Measurements from ENCODE around the gene ARHGAP22.
A peak's percentile ranks its signal among the peaks of the same experiment; 100 is the strongest.

ARHGAP22 gene

DNA sequence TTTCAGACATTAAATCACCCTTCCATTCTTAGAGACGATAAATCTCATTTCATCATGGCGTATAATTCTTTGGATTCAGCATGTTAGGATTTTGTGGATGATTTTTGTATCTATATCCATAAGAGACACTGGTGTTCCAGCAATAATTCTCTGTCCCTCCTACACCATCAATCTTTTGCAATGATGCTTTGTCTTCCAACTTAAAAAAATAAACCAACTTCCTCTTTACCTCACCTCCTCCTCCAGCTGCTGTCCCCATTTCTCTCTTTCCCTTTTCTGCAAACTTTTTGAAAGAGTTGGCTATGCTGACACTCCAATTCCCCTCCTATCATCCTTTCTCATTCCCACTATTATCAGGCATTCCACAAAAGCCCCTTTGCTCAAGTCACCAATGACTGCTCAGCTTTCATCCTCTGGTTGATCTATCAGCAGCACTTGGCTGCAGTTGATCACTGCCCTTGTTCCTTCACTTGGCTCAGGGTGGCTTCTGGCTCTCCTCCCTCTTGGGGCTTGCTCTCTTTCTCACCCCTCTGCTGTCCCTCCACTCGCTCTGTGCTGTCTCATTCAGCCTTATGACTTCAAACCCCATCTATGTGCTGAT is 130.0 kb downstream of the ARHGAP22 start:
- DNase-seq, result no peak

DNA sequence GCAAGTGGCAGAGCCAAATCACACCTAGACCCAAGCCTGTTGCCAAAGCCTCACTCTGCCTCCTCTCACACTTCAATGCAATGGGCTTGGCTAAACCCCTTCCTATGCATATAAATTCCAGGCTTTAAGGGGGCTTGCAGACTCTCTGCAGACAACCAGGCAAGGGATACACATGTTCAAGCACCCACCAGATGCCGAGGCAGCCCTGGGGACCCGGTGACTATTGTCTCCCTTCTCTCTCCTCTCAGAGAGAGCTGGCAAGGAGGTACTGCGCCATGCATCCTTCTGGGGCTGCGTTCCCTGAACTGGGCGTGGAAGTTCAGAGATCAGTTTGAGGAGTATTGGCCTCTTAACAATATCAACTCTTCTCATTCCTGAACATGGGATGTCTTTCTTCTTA is 131.2 kb downstream of the ARHGAP22 start:
- DNase-seq, result no peak

DNA sequence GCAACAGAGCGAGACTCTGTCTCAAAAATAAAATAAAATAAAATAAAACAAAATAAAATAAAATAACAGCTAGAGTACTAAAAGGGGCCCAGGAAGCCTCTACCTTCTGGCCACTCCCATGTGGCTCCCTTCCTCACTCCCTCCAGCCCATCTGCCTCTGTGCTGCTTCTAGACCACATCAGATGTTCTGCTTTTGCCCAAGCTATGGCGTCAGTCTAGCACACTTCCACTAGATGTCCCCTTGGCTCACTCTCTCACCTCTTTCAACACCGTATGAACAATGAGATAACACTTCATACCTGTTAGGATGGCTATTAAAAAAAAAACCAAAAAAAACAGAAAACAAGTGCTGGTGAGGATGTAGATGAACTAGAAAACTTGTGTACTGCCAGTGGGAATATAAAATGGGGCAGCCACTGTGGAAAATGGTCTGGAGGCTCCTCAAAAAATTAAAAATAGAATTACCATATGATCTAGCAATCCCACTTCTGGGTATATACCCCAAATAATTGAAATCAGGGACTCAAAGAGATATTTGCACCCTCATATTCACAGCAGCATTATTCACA is 132.3 kb downstream of the ARHGAP22 start:
- DNase-seq, result no peak

DNA sequence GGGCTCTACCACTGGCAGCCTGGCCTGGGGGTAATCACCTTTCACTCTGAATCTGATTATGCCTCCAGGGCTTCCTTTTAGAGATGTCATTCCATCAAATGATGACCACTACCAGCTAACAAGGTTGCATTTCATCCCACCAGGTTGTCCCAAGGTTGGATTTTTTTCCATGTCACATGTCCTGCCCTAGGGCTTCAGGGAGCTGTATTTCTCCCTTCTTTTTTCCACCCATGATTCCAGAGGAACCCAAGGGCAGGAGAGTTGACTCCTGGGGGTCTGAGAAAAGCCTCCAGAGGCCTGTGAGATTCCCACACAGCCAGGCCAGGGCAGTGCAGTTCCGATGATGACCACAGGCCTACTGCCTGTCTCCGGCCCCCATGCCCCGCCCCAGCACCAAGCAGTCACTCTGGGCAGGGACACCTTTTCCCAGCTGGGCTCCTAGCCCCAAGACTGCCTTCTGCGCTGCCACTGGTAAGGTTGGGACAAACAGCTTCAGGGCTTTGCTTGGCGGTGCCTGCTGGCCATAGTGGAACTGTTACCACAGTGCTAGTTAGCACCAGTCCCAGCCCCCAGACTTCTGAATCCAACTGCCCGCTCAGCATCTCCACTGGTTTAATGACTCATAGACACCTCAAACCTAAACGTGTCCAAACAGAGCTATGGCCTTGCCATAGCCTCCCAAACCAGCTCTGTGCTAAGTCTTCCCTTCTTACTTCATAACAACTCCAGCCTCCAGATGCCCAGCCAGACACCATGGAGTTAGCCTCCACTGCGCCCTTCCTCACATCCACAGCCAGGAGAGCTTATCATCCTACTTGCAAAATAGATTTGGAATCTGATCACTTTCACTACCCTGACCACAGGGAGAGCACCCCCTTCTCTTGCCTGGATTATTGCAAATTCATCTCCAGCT is 133.7 kb downstream of the ARHGAP22 start:
- no peak for DNase-seq

DNA sequence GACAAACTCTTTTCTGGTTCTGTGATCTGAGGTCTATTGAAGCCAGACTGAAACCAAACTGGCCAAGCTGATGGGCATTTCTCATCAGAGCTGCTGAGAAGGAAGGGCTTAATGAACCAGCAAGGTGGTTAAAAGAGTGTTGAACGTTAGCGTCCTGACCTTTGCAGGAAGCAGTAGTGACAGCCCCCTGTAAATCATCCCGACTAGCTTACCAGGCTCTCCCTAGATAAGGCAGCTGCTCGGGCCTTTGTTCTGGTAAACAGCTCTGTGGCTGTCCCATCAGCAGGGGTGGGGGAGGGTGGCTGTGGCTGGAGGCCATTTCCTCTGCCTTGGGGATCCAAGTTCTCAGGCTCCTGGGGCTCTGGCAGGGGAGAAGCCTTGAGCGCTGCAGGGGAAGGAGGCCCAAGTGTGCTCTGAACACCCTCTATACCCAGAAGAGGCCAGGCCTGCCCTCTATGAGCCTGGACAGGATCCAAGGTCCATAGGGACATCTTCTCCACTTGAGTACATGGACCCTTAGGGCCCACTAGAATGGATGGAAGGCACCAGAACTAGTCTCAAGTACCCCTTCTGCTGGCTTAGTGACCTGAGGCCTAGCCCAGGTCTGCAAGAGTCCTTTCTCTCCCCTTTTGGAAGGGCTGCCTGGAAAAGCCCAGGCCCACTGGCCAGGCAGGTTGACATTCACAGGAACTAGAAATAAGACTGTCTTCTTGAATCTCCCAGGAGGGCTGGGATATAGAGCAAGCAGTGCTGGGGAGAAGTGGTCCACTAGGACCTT is 134.6 kb downstream of the ARHGAP22 start:
- DNase-seq, result peak; percentile 66

DNA sequence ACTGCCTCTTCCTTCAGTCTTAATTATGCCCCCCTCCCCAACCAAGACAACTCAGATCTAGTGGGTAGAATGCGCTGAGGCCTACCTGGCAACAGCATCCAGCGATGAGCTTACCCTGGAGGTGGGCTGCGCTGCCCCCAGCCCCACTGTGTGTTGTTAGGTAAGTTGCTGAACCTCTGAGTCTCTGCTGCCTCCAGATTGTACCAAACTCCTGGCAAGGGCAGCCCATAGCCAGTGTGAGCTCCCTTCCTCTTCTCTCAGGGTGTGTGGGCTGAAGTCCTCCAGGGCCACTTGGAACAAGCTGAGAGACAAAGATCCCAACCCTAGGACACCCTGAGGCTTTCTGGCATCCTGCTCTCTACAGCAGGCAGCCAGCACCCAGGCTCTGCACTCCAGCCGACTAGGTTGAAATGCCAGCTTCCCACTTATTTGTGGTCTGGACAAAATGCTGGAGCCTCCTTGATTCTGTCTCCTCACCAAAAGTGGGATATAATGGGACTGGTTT is 135.3 kb downstream of the ARHGAP22 start:
- DNase-seq, result peak; percentile 46

DNA sequence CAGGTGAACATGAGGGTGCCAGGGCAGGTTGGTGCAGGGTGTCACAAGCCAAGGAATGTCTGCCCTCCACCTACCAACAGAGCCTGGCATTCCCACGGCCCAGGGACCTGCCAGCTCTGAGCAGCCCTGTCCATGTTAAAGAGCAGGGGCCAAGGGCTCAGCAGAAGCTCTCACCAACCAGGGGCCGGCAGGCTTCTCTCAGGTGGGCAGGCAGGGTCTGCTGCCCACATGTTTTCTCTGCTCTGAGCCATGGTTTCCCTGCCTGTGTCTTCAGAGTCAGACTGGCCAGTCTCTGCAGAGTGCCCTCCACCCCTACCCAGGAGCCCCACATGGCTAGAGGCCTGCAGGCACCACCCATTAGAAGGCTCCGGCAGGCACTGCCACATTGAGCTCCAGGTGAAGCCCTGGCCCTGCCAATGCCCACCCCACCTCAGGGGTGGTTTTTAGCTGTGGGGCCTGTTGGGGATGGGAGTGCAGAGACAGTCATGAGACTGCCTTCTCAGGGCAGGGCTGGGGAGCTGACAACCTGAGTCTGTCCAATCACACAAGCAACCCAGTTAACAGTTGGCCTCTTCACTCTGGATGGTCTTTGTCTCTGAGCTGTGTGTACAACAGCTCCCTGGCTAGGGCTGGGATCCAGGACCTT is 135.9 kb downstream of the ARHGAP22 start:
- peak; percentile 12 for DNase-seq

DNA sequence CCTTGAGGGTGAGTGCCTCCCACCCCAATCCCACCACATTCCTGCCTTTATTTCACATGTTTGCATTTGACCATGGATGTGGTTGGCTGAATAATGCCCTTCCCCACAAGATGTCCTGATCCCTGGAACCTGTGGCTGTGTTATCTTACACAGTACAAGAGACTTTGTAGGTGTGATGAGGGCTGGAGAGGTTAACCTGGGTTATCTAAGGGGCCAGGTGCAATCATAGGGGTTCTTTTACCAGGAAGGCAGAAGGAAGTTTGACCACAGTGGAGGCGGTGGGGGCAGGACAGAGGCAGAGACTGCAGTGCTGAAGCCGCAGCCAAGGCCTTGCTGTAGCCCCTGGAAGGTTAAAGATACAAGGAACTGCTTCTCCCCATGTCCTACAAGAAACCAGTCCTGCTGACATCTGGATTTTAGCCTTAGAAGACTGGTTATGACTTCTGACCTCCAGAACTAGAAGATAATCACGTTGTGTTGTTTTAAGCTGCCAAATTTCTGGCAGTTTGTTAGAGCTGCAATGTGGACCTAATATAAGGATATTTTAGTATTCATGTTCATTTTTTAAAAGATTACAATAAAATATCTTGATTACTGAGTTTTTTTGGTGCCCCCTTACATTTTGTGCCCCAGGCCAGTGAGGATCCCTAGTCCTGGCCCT is 136.6 kb downstream of the ARHGAP22 start:
- no peak for DNase-seq

DNA sequence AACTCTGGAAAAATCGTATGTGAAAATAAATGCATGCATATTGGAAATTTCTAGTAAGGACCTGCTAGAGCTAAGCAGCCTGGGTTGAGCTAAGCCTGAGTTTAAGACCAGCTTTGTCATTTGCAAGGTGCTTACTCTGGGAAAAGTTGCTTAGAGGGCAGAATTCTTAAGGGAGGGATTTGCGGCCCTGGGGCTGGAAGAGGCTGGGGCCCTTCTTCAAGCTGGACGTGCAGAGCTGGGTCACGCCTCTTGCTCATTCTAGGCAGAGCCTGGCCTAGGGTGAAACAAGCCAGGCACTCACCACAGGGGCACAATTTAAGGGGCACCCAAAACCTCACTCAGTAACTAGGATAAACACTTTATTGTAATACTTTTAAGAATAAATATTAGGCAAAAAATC is 137.2 kb downstream of the ARHGAP22 start:
- DNase-seq, result no peak

DNA sequence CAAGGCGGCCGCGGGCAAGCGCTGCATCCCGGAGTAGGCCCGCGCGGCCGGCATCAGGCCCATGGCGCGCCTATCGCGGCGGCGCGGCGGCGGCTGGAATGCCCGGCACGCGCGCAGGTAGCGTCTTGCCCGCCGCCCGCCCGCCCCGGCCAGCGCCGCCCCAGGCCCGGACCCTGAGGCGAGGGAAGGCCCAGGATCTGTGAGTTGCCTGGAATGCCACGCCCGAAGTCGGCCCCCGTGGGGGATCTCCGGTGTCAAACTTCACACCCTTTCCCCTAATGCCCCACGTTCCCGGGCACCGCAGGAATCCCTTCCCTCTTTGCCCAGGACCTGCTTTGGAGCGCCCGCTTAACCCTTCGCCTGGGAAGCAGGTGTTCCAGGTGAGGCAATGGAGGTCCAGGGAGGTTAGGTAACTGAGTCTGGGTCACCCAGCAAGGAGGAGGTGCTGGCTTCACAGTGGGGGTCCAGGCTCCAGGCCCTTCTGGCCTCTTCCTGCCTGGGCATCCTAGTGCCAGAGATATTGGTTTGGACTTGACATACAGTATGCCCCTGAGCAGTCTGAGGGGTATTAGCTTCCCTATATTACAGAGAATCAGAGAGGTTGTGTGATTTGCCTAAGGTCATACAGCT is 138.1 kb downstream of the ARHGAP22 start:
- DNase-seq, result peak; percentile 40

DNA sequence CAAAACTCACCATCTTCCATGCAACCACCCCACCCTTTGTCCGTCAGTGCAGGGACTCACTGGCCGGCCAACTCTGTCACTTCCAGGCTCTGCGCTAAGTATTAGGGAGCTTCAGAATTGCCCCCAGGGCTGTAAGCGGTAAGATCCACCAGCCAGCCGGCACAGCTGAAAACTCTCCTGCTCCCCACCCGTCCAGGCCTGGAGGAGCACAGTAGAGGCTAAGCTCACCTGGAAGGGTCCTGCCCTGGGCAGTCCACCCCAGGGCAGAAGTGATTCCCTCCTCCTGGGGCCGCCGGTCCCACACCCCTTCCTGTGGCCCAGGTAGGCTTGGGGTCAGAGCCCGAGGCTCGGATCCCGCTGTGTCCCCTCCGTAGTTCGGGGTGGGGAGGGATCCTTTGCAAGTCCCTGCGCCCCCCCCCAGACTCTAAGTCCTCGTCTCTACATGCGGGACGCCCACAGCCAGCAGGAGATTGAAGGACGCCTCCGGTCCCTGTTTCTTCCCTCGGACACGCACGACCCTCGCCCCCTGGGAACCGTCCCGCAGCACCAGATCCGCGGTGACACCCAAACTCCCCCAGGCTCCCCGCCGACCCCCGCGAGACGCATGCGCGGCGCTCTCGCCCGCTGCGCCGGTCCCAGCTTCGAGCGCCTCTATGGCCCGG is 138.9 kb downstream of the ARHGAP22 start:
- DNase-seq, result peak; percentile 34

DNA sequence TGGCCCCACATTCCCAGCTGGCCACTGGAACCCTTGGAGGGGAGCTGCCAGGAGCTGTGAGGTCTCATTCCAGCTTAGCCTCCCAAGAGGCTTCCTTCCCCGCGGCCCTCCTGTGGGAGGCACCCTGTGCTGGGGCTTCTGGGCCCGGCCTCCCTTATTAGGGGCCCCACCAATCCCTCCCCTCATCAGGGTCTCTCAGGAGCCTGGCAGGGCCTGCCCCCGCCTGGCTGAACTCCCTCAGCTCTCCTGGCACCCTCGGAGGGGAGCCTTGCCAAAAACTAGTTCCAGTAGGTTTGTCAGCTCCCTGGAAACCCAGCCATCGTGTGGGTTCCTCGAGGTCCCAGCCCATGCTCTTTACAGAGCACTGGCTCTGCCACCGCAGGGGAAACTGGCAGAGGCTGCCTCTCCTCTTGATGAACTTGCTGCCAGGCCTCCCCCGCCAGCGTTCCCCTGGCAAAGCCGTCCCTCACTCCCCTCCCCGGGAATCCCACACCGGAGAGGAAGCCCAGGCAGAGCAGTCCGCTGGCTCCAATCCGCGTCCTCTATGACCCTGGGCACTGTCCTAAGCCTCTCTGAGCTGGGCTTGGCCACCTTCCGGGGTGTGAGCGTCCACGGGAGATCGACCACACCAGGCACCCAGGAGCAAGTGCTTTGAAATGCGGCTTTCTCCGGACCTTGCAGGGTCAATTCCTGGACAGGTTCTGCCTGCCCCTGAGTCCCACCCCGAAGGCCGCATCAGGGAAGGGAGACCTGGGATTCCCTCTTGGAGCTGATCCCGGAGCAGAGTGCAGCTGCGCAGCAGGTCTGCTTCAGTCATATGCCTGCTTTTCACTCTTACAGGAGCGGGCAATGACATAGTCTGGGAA is 139.8 kb downstream of the ARHGAP22 start:
- no peak for DNase-seq

DNA sequence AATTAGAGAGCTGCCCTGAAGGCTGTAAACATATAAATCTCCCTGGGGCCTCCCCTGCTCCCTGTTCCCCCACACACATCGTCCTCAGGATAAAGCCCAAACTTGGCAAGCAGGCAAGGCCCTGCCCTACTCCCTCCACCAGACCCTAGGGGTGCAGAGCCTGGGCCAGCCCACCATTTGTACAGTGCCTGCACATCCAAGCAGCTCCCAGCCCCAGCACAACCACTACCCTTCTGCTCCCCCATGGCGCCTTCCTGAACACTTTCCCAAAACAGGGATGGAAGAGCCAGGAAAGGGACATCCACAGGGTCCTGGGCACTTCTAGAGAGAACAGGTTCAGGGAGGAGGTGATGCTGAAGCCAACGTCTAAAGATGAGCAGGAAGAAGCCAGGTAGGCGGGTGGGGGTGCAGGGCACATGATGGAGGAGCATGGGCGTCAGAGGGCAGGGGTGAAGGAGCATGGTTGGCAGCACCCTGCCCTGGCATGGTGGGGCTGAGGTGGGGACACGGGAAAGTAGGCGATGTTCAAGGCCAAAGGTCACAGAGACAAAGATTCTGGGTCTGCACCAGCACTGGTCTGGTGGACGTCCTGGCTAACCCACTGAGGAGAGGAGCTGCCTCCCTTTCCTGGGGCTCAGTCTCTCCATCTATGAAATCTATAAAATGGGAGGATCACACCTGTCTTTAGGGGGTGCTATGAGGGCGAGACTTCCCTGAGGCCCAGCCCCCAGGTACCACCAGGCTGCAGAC is 140.6 kb downstream of the ARHGAP22 start:
- DNase-seq, result no peak

DNA sequence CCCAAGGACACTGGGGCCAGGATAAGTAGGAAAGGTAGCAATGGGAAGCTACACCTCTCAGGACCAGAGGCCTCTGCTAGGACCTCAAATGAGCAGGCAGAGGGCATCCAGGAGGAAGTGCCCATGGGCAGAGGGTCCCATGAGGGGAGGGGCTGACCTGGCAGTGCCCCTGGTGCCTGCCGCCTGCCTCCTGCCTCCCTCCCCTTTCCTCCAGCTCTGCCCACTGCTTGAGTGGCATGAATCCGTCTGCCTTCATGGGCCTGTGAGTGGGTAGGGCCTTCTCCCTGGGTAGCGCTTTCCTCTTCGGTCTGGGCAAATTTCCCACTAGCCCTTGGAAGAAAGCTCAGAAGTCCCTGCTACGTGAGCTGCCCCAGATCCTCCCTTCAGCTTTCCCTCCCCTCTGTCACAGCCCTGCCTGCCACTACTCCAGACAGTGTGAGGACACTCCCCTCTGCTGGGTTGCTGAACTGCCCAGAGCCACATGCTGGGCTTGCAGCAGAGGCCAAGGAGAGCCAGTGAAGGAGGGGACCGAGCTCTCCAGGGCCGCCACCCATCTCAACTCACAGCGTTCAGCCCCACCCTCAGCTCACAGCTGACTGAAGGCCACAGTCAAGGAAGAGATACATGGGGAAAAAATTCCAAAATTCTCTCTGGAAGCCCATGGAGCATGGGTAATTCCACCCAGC is 141.4 kb downstream of the ARHGAP22 start:
- peak; percentile 36 for DNase-seq

DNA sequence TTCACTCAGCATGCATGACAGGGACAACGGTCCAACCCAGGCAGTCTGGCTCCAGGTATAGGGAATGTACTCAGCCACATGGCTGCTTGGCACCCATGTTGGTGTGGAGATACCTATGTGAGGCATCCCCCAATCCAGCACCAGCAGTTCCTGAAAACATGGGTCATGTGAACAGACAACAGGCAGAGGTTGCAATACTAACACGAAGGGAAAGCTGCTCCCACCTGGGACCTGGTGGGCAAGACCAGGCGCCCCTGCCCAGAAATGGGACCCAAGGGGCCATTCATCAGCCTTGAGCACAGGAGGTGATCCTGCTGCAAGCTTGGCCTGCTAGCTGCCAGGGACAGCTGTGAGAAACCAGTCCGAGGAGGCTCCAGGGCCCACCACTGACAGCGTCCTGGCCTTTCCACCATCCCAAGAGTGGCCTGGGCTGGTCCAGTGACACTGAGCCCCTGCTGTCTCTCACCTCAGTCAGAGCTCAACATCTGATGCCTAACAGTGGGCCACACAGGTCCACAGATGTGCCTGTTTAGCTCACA is 142.3 kb downstream of the ARHGAP22 start:
- DNase-seq, result no peak

DNA sequence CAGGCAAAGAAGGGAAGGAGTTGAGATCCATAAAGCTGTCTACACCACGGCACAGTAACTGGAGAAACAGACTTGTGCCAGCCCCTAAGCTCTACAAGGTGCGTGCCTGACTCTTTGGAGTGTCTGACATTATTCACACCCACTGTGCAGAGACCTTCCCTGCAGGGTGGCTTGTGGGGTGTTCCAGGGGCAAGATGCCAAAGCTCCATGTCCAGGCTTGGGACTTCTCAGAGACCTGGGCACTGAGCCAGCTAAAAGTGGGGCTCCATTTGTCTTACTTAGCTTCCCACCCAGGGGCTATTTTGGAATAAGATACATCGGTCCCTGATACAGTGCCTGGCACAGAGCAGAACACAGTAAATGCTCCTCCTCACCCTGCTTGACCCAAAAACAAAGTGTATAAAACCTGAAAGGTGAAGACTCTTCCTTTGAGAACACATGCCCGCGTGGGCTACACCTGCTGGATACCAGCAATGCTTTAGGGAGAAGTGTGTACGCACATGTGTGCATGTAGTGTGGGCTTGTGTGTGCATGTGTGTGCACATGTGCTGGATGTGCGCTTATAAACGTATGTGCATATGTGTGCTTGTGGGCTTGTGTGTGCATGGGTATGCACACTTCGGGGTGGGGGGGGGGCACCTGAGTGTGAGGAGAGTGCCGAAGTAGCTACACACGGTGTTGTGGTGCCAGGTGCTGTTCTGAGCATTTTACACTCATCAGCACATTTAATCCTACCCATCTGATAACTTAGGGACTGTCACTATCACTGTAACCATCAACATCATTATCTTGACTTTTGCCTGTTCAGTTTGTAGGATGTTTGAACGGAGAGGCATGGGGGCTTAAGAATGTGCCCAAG is 143.0 kb downstream of the ARHGAP22 start:
- peak; percentile 27 for DNase-seq

DNA sequence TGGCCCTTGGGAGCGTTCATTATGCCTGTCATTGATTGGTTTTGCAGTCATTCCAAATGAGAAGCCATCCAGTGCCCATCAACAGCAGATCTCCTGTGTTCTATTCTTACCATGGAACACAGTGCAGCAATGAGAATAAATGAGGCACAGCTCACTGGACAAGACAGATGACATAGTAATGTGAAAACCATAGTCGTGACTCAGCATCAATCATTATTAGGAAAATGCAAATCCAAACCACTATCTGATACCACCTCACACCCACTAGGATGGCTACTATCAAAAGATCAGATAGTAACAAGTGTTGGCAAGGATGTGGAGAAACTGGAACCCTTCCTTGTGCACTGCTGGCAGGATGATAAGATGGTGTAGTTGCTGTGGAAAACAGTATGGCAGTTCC is 144.7 kb downstream of the ARHGAP22 start:
- no peak for DNase-seq
